ENCODE results near the gene FOS. TPM values are rescaled to one million over a fixed set of nuclear protein-coding genes. Genes with fewer than 3 reads are reported as not detected.
A peak's percentile ranks its signal among the peaks of the same experiment; 100 is the strongest.

The FOS gene
- total and polyA plus RNA-seq, 2 of the 13 experiments (the other 11 are each of a cell fraction or from before 2014, with no cell fraction given) = 15.9 to 24.2 TPM

DNA sequence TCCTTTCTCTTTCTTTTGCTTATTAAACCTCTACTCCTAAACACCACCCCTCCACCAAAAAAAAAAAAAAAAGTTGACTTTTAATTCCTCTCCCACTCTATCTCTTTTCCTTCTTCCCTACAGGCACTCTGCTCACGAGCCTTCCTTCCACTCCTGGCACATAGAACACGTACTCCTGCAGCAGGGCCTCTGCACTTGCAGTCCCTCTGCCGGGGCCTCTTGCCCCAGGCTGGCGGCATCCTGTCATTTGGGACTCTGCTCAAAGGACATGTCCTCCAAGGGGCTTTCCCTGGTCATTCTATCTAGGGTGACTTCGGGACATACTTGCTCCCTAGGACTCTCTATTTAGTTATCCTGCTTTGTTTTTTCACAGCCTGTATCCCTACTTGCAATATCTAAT, 7.7 kb downstream of the FOS start (continued):
- TF ChIP-seq MXI1 (IDR thresholded peaks at IDR 0.05; ENCODE audit: borderline replicate concordance, low read depth, low read length) (no peak), NKX3-1 (CRISPR knock-in tag; IDR thresholded peaks at IDR 0.05) (no peak), TCF7 (IDR thresholded peaks at IDR 0.05; ENCODE audit: low read depth) (peak; percentile 54; the same call in 1 of the 2 replicates), AHR (CRISPR knock-in tag; IDR thresholded peaks at IDR 0.05) (no peak), BRF2 (CRISPR knock-in tag; IDR thresholded peaks at IDR 0.05) (no peak), ZSCAN21 (CRISPR knock-in tag; IDR thresholded peaks at IDR 0.05; ENCODE audit: borderline replicate concordance) (no peak), ELF1 (CRISPR knock-in tag; IDR thresholded peaks at IDR 0.05) (no peak), ZNF616 (CRISPR knock-in tag; IDR thresholded peaks at IDR 0.05; ENCODE audit: low read depth) (no peak), HDAC1 (CRISPR knock-in tag; IDR thresholded peaks at IDR 0.05) (peak; percentile 53), ZNF263 (CRISPR knock-in tag; IDR thresholded peaks at IDR 0.05) (no peak), ZNF883 (CRISPR knock-in tag; IDR thresholded peaks at IDR 0.05; ENCODE audit: not compliant biosample characterization) (no peak), ZNF253 (CRISPR knock-in tag; IDR thresholded peaks at IDR 0.05; ENCODE audit: borderline replicate concordance) (no peak), CBX1 (IDR thresholded peaks at IDR 0.05; ENCODE audit: low read depth) (no peak), ONECUT2 (CRISPR knock-in tag; IDR thresholded peaks at IDR 0.05) (no peak), ZNF773 (CRISPR knock-in tag; IDR thresholded peaks at IDR 0.05; ENCODE audit: borderline replicate concordance) (no peak), ZNF788 (CRISPR knock-in tag; IDR thresholded peaks at IDR 0.05; ENCODE audit: borderline replicate concordance) (no peak), ZFP82 (CRISPR knock-in tag; IDR thresholded peaks at IDR 0.05; ENCODE audit: borderline replicate concordance) (0 out of 2 replicates have a peak, but pooled peaks have one; percentile 33), MTF2 (CRISPR knock-in tag; IDR thresholded peaks at IDR 0.05; ENCODE audit: borderline replicate concordance) (no peak), ZNF292 (CRISPR knock-in tag; IDR thresholded peaks at IDR 0.05; ENCODE audit: borderline replicate concordance, low read depth) (peak; percentile 16; the same call in 1 of the 2 replicates), SP140L (CRISPR knock-in tag; IDR thresholded peaks at IDR 0.05; ENCODE audit: borderline replicate concordance) (no peak), SOX13 (IDR thresholded peaks at IDR 0.05) (no peak), SOX13 (CRISPR knock-in tag; conservative IDR thresholded peaks at IDR 0.05 in 1 of 2, IDR thresholded peaks at IDR 0.05 in 1 of 2) (peak in 1 of 2 experiments; percentile 12; a peak in 1 of 4 replicates), ZNF12 (CRISPR knock-in tag; IDR thresholded peaks at IDR 0.05) (no peak), HNRNPL (IDR thresholded peaks at IDR 0.05; ENCODE audit: low read depth, low read length) (no peak), ZNF430 (CRISPR knock-in tag; IDR thresholded peaks at IDR 0.05) (no peak), GATAD1 (CRISPR knock-in tag; IDR thresholded peaks at IDR 0.05) (no peak)
- TF ChIP-seq, protein P1, sequence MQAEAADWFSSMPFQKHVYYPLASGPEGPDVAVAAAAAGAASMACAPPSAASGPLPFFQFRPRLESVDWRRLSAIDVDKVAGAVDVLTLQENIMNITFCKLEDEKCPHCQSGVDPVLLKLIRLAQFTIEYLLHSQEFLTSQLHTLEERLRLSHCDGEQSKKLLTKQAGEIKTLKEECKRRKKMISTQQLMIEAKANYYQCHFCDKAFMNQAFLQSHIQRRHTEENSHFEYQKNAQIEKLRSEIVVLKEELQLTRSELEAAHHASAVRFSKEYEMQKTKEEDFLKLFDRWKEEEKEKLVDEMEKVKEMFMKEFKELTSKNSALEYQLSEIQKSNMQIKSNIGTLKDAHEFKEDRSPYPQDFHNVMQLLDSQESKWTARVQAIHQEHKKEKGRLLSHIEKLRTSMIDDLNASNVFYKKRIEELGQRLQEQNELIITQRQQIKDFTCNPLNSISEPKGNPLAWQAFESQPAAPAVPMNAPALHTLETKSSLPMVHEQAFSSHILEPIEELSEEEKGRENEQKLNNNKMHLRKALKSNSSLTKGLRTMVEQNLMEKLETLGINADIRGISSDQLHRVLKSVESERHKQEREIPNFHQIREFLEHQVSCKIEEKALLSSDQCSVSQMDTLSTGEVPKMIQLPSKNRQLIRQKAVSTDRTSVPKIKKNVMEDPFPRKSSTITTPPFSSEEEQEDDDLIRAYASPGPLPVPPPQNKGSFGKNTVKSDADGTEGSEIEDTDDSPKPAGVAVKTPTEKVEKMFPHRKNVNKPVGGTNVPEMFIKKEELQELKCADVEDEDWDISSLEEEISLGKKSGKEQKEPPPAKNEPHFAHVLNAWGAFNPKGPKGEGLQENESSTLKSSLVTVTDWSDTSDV (CRISPR knock-in tag; IDR thresholded peaks at IDR 0.05) = no peak
- TF ChIP-seq, protein P2, sequence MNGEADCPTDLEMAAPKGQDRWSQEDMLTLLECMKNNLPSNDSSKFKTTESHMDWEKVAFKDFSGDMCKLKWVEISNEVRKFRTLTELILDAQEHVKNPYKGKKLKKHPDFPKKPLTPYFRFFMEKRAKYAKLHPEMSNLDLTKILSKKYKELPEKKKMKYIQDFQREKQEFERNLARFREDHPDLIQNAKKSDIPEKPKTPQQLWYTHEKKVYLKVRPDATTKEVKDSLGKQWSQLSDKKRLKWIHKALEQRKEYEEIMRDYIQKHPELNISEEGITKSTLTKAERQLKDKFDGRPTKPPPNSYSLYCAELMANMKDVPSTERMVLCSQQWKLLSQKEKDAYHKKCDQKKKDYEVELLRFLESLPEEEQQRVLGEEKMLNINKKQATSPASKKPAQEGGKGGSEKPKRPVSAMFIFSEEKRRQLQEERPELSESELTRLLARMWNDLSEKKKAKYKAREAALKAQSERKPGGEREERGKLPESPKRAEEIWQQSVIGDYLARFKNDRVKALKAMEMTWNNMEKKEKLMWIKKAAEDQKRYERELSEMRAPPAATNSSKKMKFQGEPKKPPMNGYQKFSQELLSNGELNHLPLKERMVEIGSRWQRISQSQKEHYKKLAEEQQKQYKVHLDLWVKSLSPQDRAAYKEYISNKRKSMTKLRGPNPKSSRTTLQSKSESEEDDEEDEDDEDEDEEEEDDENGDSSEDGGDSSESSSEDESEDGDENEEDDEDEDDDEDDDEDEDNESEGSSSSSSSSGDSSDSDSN (CRISPR knock-in tag; IDR thresholded peaks at IDR 0.05) = peak; percentile 53; the same call in 1 of the 2 replicates
